GM19397 (cell line): ENCODE data around the gene SYN1.
"Not testable (repeated sequence)": the region's sequence is repeated elsewhere in the genome, so short reads cannot be mapped to it uniquely, and the experiment has no call there.

ENCODE experiments used
- ATAC-seq: cut with Tn5 transposase; IDR thresholded peaks from one replicate; pipeline ENCODE4 v1.9.1; 2021; ENCODE audit warnings: mild to moderate bottlenecking, moderate library complexity; ENCODE audit not compliant: unreplicated experiment

Gene SYN1

DNA sequence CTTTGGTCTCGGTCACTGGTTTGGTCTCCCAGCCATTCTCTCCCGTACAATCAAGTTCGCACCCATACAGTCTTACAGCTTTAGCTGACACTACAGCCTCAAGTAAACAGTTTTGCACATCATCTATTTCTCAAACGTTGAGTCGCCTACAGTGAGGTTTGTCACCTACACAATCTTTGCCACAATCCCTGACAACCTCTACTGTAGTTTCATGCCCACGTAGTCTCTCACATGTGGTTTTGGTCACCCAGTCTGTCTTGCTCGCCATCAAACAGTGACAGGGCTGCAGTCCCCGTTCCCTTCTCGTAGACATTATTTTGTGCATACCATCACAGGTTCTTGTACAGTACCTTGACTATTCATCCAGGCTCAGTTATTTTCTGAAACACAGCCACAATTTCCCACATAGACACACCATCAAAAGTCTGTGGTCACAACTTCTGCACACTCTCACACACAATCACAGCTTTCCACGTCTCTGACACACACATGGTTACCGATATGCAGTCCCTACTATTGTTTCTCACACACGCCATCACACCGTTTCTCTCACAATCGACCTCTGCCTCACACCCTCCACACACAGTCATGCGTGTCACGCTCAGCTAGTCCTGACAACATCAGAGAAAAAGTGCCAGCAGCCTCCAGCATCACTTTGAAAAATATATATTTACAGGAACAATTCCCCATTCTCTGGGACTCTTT, 15.4 kb upstream of the SYN1 start:
- ATAC-seq = no peak

DNA sequence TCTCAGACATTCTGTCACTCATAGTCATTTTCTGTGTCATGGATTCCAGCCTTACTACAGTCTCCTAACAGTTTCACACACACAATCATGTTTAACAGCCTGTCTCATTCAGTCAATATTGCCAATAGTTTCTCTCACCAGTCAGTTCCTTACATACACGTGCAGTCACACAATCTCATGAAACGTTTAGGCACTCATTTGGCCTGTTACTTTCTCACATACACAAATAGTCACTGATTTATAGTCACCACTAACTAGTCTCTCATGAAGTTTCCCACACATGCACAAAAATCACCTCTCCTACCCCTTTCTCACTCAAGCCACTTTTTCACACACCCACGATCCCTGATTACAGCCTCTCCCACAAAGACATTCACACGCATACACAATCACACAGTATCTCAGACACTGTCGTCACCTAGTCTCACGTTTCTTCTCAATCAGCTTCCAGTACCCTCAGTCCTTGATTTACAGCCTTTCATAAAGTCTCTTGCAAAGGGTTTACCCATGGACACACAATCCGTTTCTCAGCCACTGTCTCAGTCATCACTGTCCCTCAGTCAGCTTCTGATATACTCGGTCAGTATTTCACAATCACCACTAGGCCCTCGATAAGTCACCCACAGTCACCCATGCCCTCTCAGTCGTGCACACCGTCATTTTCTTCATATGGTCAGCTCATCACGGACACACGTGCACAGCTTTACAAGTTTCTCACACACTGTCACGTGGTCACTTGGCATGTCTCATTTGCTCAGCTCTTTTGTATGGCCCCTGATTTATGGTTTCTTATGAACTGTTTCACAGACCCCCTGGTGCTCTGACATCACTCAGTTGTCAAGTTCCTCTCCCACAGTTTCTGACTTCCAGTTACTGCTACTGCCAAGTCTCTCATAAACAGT, 14.3 kb upstream of the SYN1 start:
- no peak for ATAC-seq

DNA sequence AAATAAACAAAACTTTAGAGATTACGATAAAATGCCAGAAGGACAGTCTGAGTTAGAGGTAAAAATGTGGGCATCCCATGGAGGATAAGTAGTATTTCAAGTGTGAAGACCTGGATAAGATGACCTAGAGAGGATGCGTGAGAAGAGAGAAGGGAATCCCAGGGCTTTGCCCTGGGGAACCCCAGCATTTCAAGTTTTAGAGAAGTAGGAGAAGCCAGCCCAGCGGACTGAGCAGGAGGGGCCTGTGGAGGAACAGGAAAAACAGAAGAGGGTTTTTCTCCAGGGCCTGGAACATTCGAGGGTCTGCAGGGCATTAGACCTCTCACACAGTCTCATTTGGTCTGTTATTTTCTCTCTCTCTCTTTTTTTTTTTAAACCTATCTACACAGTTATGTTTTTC, 13.0 kb upstream of the SYN1 start:
- no peak for ATAC-seq

DNA sequence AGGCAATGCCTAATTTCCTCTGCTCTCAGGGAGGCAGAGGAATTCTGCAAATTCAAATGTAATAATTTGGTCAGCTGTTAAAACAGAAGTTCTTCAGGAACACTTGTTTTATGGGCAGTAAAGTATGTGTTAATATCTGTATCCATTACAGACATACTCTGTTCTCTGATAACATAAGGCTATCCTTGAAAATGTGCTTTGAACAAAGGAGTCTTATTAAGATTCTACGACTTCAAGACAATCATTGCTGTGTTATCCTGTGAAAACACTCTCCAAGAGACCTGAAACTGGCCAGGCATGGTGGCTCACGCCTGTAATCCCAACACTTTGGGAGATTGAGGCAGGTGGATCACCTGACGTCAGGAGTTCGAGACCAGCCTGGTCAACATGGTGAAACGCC, 12.0 kb upstream of the SYN1 start:
- ATAC-seq = no peak

DNA sequence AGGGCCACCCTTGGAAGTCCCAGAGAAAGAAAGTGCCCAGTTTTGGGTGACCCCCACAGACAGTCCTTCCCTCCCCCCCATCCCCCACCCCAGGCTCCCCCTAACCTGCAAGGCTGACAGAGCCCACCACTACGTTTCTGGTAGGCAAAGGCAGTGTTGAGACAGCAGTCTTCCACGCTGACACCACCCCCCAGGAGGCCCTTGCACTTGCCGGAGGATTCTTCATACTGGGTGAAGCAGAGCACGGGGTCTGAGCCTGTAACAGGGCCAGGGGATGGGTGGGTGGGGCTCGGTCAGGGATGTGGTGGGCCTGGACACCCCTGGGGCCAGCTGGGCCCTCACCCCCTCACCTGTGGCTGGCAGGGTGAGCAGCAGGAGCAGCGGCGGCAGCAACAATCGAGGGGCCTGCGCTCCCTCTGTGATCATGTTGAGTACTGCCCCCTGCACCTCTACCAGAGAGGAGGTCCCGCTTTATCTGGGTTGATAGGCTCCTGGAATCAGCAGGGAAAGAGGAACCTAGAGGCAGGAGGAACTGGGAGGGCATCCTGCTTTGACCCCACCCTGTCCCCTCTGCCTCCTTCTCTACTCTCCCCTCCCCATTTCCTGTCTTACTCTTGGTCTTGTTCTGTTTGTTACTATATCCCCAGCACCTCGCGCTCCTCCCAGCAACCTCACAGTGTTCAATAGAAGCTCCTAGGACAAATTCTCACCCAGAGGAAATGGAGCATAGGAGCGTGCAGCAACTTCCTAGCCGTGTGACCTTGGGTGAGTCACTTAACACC, 10.0 kb upstream of the SYN1 start, which contains the start of gene CFP:
CFP (minus strand) TSS at position 512 of the 782 bp plus-strand sequence; CDS start at position 426, 86 bp downstream.
- no peak for ATAC-seq

DNA sequence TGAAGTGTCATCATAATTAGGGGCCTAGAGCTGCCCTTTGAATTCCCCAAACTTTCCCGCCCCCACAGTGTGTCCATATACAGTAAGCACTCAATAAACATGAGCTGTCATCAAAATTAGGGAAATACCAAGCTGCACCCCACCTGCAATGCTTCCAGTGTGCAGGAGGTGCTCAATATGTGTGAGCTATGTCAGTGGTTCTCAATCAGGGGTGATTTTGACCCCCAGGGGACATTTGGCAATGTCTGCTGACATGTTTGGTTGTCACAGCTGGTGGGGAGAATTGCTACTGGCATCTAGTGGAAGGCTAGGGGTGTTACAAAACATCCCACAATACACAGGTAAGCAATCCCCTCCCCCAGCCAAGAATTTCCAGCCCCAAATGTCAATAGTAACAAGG, 9.3 kb upstream of the SYN1 start:
- no peak for ATAC-seq

DNA sequence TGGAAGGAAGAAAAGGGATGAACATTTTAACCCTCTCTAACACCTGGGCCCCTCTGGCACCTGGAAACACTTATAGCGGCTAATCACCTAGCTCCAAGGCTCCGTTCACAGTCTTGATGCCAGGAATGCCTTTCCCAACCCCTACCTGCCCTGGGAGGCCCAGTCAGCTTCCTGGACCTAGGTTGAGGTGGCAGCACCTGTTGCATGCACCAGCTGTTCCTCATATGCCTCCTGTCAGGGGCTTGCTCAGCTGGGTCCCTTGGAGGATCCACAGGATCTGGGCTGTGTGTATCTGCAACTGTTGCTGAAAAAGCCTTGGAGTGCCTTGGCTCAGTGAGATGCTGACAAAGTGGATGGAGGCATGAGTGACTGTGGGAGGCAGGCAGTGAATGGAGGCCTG, 5.7 kb upstream of the SYN1 start:
- no peak for ATAC-seq

DNA sequence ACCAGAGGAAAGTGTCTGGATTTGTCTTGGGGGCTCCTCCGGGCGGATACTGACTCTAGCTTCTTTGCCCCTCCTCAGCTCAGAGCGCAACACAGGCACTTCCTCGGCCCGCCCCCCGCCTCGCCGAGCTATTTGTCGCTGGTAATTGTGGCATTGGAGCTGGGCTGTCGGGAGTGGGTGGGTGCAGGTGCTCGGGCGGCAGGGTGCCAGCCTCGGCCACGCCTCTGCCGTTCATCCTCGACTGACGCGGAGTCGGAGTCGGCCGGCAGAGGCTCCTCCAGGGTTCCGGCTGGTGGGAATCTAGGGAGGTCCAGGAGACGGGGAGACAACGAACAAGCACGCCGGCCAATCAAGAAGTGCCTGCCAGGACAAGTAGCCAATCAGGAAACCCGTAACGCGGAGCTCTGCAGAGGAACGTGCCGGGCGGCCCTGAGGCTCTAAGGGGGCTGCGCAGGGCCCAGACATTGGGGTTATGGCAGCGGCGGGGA, 3.9 kb upstream of the SYN1 start:
- ATAC-seq = no peak

DNA sequence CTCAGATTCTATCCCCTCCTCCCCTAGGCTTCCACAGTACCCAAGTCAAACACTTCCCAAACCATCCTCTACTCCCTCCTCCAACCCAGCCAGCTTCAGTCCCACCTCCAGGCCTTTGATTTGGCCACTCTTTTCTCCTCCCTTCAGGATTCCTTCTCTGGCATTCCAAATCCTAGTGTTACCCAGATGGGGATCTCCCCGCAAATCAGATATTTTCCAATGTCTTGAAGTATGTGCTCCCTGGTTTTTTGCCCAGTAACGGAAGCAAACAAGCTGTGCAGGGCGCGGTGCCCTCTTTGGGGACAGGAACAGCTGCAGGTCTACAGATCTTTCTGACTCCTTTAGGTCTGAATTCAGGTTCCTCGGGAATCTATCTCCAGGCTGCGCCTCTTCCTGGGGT, 2.2 kb upstream of the SYN1 start:
- no peak for ATAC-seq

DNA sequence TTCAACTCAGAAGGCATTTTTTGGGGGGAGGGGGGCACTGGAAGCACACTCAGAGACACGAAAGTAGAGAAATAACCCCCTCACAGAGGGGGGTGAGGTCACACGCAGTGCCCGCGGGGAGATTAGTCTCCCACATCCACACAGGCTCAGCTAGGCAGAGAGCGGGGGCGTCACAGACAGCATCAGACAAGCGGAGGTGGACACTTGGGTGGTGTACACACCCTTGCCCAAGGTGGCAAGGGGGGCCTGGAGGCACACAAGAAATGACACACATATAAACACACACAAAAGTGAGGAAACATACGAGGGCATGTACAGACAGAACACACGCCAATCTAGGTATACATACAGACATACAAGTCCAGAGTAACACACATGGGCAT, 637 bp upstream of the SYN1 start:
- ATAC-seq = no peak

DNA sequence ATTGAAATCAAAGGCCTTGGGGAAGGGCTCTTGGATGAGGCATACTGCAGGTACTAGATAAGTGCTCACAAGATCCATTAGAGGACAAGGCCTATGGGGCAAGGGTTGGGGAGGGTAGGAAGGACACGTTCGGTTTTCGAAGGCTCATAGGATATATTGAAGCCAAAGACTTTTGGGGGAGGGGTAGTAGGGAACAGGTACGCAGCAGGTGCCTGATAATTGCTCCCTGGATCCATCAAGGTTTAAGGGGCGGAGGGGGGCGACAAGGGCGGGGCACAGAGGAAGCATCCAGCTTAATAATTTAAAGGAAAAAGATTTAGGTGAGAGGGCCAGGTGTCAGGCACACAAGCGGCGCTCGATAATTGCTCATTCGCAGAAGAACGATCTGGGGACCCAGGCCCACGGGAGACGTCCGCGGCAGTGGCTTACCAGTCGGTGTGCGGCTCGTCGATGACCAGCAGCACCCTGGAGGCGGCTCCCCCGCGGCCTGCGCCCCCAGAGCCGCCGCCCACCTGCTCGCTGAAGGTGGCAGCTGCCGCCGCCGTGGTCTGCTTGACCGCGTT, 653 bp downstream of the SYN1 start:
- ATAC-seq = no peak

DNA sequence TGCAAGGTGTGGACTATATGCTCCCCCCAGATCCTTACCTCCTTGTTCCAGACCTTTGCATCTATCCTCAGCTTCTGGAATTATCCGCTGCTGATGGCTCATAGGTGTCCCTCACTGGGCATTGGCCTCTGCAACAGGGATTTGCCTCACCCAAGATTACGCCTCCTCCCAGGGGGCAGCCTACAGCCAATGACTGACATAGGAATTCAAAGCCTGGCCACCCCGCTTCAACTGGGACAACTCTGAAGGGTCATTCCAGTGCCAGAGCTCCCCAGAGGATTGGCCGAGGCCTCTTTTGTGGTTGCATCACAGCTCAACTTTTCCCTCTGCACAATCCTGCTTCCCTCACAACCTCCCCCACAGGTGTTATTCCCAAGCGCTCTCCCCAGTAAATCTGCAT, 5.0 kb downstream of the SYN1 start:
- ATAC-seq = no peak

DNA sequence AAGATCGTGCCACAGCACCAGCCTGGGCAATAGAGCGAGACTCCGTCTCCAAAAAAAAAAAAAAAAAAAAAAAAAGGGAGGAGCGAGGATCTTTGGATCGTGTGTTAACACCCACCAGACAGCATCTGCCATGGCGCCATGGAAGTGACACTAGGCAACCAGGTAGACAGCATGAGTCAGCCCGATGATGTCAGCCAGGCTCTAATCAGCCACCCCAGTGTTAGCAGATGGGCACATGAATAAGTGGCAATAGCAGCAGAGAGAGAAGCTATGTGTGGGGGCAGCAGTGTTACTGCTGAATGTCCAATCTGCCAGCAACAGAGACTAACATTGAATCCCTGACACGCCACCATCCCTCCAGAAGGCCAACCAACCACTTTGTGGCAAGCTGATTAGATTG, 6.6 kb downstream of the SYN1 start:
- no peak for ATAC-seq

DNA sequence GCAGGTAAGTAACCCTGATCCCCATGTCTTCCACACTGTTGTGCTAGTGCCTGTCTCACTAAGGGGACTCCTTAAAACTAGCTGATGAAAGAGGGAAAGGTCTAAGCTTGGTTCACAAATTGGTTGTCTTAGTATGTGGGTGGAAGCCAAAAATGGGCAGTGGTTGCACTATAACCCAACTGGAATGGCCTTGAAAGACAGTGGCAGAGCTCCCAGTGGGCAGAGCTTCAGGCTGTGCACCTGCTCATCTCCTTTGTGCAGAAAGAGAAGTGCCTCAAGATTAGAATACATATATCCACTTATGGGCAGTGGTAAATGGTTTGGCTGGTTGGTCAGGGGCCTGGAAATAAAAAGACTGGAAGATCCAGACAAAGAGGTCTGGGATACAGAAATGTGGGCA, 7.2 kb downstream of the SYN1 start:
- no peak for ATAC-seq

DNA sequence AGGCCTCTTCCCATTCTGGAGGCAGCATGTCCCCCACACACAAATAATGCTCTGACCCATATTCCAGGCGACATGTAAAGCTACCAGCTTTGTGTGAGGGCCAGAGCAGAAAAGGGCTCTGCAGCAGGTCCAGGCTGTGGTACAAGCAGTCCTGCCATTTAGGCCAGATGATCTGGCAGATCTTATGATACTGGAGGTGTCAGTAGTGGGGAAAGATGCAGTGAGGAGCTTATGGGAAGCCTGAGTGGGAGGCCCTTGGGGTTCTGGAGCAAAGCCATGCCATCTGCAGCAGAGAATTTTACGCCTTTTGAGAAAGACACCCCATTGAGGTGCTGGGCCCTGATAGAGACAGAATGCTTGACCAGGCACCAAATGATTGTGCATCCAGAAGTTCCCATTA, 7.7 kb downstream of the SYN1 start:
- no peak for ATAC-seq

DNA sequence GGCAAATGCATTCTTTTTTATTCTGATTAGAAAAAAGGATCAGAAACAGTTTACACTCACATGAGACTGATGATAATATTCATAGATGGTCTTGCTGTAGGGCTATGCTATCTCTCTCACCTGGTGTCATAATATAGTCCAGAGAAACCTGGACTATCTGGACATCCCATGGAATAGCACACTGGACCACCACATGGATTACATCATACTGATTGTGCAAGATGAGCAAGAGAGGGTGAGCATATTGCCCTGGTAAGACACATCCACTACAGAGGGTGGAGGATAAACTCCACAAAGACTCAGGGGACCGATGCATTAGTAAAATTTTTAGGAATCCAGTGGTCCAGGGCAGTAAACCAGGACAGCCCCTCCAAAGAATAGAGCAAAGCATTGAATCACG, 8.2 kb downstream of the SYN1 start:
- no peak for ATAC-seq

DNA sequence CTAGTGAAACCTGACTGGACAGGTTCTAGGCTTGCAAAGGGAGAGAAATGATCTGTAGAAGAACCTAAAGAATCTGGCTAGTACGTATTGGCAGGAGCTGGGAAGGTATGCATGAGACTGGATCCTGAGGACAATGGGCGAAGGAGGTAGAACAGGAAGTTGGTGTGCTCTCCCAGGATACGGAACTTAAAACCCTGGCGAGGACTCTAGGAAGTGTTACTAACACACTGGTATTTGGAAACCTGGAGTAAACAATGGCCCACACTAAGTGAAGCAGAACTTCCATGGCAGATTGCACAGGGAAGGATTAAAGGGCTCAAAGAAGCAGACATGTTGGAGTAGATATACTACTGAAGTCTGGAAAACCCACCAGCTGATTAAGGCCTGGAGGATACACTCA, 9.1 kb downstream of the SYN1 start:
- no peak for ATAC-seq

DNA sequence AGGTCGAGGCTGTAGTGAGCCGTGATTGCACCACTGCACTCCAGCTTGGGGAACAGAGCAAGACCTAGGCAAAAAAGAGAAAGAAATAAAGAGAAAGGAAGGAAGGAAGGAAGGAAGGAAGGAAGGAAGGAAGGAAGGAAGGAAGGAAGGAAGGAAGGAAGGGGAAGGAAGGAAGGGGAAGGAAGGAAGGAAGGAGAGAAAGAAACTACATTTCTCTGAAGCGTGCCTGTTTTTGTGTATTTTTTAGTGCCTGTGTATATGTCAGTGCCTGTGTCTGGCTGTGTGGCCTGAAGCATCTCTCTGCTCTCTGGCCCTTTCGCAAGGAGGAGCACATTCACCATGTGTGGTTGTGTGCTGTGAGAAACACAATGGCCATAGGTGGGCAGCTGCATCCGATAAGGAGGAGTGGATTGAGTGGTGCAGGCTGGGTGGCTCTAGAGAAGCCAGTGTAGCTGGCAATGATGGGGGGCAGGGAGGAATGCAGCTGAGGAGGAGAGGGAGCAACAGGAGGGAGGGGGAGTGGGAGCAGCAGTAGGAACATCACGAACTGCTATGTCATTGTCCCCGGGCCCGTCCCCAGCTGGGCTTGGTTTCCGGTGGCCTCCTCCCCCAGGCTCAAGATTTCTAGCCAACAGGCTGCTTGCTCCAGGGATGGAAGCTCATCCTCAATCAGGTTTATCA, 11.4 kb downstream of the SYN1 start:
- no peak for ATAC-seq

DNA sequence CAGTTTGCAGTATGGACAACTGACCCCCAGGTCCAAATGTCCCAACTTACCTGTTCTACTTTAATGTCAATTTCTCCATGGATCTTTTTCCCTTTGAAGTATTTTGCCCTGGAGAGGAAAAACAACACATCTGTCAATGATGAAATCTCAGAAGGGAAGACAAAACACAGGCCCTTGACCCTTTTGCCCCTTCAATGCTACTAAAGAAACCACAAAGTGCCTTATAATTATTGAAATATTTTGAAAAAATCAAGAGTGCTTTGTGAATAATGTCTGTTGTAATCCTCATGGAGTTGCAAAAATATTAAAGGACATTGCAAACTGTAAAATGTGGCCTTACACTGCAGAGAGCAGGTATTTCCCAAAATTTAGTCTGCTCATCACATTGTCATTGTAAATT, 12.6 kb downstream of the SYN1 start:
- ATAC-seq = no peak

DNA sequence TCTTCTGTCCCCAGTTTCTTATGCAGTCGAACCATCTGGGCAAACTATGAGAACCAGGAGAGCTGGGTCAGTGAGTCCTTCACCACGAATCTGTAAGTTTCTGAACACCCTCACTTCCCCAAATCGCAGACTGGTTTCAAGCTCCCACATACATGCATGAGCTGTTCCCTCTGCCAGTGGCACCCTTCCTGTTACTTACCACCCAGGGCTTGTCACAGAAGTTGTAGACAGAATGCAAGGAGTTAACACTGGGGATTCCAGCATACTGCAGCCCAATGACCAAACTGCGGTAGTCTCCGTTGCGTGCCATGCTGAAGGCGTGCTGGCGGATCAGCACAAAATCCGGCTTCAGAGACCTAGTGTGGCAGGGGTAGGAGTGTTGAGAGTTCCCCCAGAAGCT, 14.6 kb downstream of the SYN1 start:
- ATAC-seq = no peak

DNA sequence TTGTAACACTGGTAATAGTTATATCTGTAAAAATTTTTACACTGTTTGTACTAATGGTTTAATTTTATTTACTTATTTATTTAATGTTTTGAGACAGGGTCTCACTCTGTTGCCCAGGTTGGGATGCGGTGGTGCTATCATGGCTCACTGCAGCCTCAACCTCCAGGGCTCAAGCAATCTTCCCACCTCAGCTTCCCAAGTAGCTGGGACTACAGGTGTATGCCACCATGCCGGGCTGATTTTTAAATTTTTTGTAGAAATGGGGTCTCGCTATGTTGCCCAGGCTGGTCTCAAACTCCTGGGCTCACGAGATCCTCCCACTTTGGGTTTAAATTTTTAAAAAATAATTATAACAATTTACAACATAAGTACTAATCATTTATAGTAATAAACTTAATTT, 16.5 kb downstream of the SYN1 start:
- not testable (repeated sequence) for ATAC-seq
